ENCODE results near the gene DIAPH3.

DNA sequence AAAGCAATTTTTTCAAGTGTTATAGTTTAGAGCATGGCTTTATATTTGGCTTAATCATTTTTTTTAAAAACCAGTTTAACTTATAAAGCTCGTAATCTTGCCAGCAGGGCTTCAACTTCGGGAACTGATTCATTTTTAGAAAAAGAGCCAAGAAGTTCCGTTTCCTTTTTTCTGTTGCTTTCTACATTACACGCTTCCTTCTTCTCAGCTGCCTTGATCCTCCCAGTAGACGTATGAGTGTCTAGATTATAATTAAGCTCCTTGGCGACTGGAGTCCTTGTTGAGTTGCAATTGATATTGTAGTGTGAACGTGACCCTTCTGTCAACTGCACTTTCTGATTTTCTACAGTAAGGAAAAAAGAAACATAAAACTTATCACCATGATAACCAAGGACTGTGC, 497.2 kb downstream of the DIAPH3 start:
- TF ChIP-seq, protein P1, sequence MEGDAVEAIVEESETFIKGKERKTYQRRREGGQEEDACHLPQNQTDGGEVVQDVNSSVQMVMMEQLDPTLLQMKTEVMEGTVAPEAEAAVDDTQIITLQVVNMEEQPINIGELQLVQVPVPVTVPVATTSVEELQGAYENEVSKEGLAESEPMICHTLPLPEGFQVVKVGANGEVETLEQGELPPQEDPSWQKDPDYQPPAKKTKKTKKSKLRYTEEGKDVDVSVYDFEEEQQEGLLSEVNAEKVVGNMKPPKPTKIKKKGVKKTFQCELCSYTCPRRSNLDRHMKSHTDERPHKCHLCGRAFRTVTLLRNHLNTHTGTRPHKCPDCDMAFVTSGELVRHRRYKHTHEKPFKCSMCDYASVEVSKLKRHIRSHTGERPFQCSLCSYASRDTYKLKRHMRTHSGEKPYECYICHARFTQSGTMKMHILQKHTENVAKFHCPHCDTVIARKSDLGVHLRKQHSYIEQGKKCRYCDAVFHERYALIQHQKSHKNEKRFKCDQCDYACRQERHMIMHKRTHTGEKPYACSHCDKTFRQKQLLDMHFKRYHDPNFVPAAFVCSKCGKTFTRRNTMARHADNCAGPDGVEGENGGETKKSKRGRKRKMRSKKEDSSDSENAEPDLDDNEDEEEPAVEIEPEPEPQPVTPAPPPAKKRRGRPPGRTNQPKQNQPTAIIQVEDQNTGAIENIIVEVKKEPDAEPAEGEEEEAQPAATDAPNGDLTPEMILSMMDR (conservative IDR thresholded peaks at IDR 0.05; ENCODE audit: low read length): no peak
- no peak for TF ChIP-seq EZH2phosphoT487 (IDR thresholded peaks at IDR 0.05; ENCODE audit: borderline replicate concordance)
